ENCODE measurements around the gene FAM171A1.

GRCh38 chr10:15393139-15393825 is 22.2 kb upstream of the FAM171A1 start:
- TF ChIP-seq CTCF (conservative IDR thresholded peaks at IDR 0.05): no peak
- TF ChIP-seq ZFX (IDR thresholded peaks at IDR 0.05): no peak

Data from C4-2B (cell line).